ENCODE results near the gene VPREB3.

The VPREB3 gene

DNA sequence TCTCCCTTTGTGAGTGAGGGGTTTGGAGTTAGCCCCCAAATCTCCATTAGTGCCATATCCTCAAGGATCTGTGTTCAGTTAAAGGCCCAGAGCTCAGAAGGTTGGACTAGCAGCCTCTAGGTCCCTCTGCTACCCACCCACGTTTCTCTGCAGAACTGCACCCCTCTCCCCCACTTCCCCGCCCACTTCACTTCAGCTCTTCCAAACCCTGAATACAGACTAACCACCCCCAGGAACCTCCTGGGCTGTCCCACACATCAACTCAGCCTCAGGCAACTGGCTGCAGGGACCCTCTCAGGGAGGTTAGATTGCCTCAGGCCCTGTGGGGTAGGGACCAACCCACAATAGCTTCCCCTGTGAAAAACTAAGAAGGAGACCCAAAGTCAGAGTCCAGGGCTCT is 840 bp downstream of the VPREB3 start:
- no peak overlapping the region for H3K4me3 ChIP-seq (ENCODE audit: low read length)
- TF ChIP-seq, protein P1, sequence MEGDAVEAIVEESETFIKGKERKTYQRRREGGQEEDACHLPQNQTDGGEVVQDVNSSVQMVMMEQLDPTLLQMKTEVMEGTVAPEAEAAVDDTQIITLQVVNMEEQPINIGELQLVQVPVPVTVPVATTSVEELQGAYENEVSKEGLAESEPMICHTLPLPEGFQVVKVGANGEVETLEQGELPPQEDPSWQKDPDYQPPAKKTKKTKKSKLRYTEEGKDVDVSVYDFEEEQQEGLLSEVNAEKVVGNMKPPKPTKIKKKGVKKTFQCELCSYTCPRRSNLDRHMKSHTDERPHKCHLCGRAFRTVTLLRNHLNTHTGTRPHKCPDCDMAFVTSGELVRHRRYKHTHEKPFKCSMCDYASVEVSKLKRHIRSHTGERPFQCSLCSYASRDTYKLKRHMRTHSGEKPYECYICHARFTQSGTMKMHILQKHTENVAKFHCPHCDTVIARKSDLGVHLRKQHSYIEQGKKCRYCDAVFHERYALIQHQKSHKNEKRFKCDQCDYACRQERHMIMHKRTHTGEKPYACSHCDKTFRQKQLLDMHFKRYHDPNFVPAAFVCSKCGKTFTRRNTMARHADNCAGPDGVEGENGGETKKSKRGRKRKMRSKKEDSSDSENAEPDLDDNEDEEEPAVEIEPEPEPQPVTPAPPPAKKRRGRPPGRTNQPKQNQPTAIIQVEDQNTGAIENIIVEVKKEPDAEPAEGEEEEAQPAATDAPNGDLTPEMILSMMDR (conservative IDR thresholded peaks at IDR 0.05; ENCODE audit: low read length): no peak
- no peak for DNase-seq (ENCODE audit: low read depth)

DNA sequence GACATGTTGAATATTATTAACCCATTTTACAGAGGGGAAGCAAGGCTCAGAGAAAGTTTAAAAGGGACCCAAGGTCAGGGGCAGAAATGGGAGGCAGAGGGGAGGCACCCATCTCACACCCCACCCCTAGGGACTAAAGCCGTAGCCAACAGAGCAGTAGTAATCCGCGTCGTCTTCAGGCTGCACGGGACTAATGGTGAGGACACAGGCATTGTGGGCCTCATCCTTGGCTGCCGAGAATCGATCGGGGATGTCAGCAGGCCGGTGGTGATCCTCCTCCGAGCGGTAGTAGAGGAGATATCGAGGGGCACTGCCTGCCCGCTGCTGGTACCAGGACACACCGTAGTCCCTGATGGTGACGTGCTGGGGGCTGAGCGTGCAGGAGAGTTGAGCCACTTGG is 1.5 kb downstream of the VPREB3 start:
- no peak overlapping the region for H3K4me3 ChIP-seq (ENCODE audit: low read length)
- TF ChIP-seq, protein P1 (conservative IDR thresholded peaks at IDR 0.05; ENCODE audit: low read length): no peak
- DNase-seq (ENCODE audit: low read depth): no peak

DNA sequence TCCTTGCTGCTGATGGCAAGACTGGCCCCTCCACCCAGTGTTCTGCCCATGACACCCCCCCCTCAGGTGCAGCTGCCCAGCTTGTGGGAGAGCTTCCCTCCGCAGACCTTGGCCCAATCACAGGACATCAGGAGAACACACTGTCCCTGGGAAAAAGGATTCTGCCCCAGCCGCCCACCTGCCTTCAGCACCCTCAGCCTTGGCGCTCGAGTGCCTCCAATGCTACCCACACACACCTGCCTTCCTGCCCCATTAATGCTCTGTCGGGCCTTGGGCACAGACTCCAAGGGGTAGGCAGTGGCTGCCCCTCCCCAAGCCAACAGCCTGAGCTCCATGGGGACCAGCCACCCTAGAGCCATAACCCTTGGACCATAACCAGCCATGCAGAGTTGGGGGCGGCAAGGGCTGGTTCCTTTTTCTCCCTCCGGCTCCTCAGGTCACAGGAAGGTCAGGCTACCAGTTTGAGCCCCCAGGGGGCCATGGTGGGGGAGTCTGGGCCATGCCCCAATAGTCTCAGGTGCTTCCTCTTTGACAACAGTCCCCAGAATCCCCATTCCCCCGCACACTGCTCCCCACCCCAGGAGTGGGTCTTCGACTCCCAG is 2.0 kb downstream of the VPREB3 start:
- DNase-seq (ENCODE audit: low read depth): no peak
- TF ChIP-seq, protein P1 (conservative IDR thresholded peaks at IDR 0.05; ENCODE audit: low read length): no peak
- H3K4me3 ChIP-seq (ENCODE audit: low read length): no peak overlapping the region

DNA sequence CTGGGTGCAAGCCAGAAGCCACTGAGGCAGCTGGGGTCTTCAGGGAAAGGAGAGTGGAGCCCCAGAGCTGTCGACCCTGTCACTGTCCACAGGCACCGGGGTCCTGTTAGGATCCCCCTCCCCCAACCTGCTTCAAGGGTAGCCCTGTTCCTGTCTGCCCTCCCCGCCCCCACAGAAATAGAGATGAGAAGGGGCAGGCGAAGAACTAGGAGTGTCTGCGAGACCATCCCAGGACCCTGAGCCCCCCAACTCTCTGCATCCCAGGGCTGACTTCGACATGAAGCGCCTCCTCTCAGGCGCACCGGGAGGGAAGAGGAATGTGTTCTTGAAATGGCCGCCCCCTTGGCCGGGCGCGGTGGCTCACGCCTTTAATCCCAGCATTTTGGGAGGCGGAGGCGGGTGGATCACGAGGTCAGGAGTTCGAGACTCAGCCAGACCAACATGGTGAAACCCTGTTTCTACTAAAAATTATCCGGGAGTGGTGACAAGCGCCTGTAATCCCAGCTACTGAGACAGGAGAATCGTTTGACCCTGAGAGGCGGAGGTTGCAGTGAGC is 2.7 kb downstream of the VPREB3 start:
- peak overlapping the region; percentile 82 for H3K4me3 ChIP-seq (ENCODE audit: low read length)
- TF ChIP-seq, protein P1 (conservative IDR thresholded peaks at IDR 0.05; ENCODE audit: low read length): no peak
- DNase-seq (ENCODE audit: low read depth): peak; percentile 17

DNA sequence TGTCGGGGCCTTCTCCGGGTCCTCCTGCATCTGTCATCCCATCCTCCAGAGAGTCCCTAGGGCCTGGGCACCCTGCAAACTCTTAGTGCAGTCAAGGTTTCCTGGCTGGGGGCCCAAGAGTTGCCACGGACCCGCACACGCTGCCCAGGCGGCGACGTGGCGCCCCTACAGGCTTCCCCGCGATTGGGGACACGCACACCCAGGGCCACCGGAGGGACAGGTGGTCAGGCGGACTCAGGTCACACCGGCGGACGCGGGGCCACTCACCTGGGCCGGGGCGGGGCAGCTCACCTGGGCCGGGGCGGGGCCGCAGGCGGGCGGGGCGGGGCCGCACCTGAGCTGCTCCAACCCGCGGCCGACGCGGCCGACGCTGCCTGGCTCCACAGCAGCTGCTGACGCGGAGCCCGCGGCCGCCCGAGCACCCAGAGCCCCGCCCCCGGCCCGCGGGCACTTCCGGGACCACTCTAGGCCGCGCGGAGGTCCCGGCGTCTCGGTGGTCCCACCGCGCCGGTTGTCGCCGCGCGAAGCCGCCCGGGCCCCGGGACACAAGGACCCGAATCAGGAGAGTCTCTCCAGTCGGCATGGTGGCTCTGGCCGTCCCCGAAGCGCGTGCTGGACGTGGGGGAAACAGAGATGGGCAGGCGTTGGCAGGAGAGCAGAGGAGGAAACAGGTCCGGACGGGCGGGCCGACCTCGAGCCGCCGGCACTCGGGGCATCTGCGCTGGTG is 3.3 kb downstream of the VPREB3 start, which contains the start of gene ZNF70:
Gene ZNF70 (minus strand): TSS at position 399 of the 727 bp plus-strand sequence. CDS start 5,972 bp downstream, outside the sequence.
- TF ChIP-seq, protein P1 (conservative IDR thresholded peaks at IDR 0.05; ENCODE audit: low read length): peak; percentile 20
- peak within 1 kb of the TSS; percentile 82 for H3K4me3 ChIP-seq (ENCODE audit: low read length)
- peak; percentile 76 for DNase-seq (ENCODE audit: low read depth)

DNA sequence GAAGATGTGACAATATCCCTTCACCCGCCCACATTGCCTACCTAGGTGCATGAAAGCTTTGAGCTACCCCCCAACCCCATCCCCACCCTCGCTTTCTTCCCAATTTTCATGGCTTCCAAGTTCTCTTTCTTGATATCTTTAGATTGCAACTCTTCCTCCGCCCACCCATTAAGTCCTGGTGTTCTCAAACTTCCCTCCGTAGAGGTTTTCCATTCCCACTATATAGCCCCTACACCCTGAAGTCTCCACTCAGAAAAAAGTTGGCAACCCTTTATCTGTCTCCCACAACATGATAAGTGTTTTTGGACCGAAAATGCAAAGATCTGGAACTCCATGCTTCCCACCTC is 3.9 kb downstream of the VPREB3 start:
- TF ChIP-seq, protein P1 (conservative IDR thresholded peaks at IDR 0.05; ENCODE audit: low read length): no peak

More for the DNA sequence above, 3.9 kb downstream of the VPREB3 start:
- peak overlapping the region; percentile 82 for H3K4me3 ChIP-seq (ENCODE audit: low read length)
- DNase-seq (ENCODE audit: low read depth): no peak

All from AG10803 (cell line).